SK-N-SH (cell line): Measurements from ENCODE around the gene CBFA2T2. TPM values are rescaled to one million over a fixed set of nuclear protein-coding genes. Genes with fewer than 3 reads are reported as not detected.
A peak's percentile ranks its signal among the peaks of the same experiment; 100 is the strongest.

Experiments
- CTCF ChIA-PET: fragments of 300-600, 350-600 bp; formaldehyde crosslinking; extraction: SDS; loops from one replicate; lab custom pipeline; 2021; lab: Yijun Ruan, JAX
- POLR2A ChIA-PET: fragments of 350-600 bp; sonication (Branson Sonifier 250); formaldehyde crosslinking; extraction: SDS; loops from one replicate; lab custom pipeline; 2020; ENCODE audit warnings: antibody characterized with exemption, inconsistent platforms; lab: Yijun Ruan, JAX
- DNase-seq: peaks from one replicate; pipeline ENCODE4 v3.0.0; 2012
- H2AFZ ChIP-seq: fragments of 200-600 bp; sonication (generic); 2 replicates; pipeline ENCODE4 v1.8.1; 2016; ENCODE audit warnings: antibody characterized with exemption, mild to moderate bottlenecking, low read depth
- H3F3A ChIP-seq: fragments of 200-600 bp; sonication (generic); replicated peaks from 2 replicates; pipeline ENCODE3; 2016; ENCODE audit warnings: antibody characterized with exemption, mild to moderate bottlenecking; ENCODE audit not compliant: insufficient read depth
- H3K27ac ChIP-seq, 2 experiments: fragments of 200-500 bp in 1 of 2; fragments of 200-600 bp in 1 of 2; sonication (Bioruptor generic) in 1 of 2; sonication (generic), shearing (Covaris generic) in 1 of 2; 2 replicates each; pipeline versions ENCODE4 v1.5.1 to v1.6.1; 2014 to 2016; ENCODE audit warnings: low read depth in 2 of 2, inconsistent platforms in 1 of 2, low read length in 1 of 2, mild to moderate bottlenecking in 1 of 2, mixed read lengths in 1 of 2
- H3K27me3 ChIP-seq: fragments of 200-600 bp; sonication (generic), shearing (Covaris generic); 2 replicates; pipeline ENCODE4 v1.6.1; 2016; ENCODE audit warnings: mixed run types; ENCODE audit not compliant: insufficient read depth
- H3K36me3 ChIP-seq, 2 experiments: fragments of 200-500 bp in 1 of 2; fragments of 200-600 bp in 1 of 2; sonication (Bioruptor generic) in 1 of 2; sonication (generic) in 1 of 2; replicated peaks in 1 of 2; 2 replicates each; pipeline versions ENCODE3 to v1.5.1; 2014 to 2016; ENCODE audit warnings: low read length in 1 of 2, mild to moderate bottlenecking in 1 of 2; ENCODE audit not compliant: insufficient read depth in 2 of 2, control insufficient read depth in 1 of 2
- H3K4me1 ChIP-seq, 2 experiments: fragments of 200-500 bp in 1 of 2; fragments of 200-600 bp in 1 of 2; sonication (Bioruptor generic) in 1 of 2; sonication (generic), shearing (Covaris generic) in 1 of 2; 2 replicates each; pipeline versions ENCODE4 v1.5.1 to v1.6.1; 2014 to 2016; ENCODE audit warnings: low read depth in 1 of 2, low read length in 1 of 2, mixed run types in 1 of 2; ENCODE audit not compliant: insufficient read depth in 2 of 2, control insufficient read depth in 1 of 2
- H3K4me2 ChIP-seq: fragments of 200-600 bp; sonication (generic), shearing (Covaris generic); 2 replicates; pipeline ENCODE4 v1.6.1; 2017; ENCODE audit warnings: mixed run types
- H3K4me3 ChIP-seq, 2 experiments: fragments of 200-500 bp in 1 of 2; fragments of 200-600 bp in 1 of 2; sonication (Bioruptor generic) in 1 of 2; sonication (generic), shearing (Covaris generic) in 1 of 2; 2 replicates each; pipeline versions ENCODE4 v1.5.1 to v1.8.1; 2014 to 2016; ENCODE audit warnings: low read depth in 2 of 2, inconsistent platforms in 1 of 2, low read length in 1 of 2, mild to moderate bottlenecking in 1 of 2, mixed read lengths in 1 of 2, moderate library complexity in 1 of 2
- H3K79me2 ChIP-seq: fragments of 200-600 bp; sonication (generic); 2 replicates; pipeline ENCODE4 v1.8.1; 2017; ENCODE audit warnings: mild to moderate bottlenecking; ENCODE audit not compliant: insufficient read depth
- H3K9ac ChIP-seq: fragments of 200-600 bp; sonication (generic); 2 replicates; pipeline ENCODE4 v1.6.1; 2017; ENCODE audit warnings: mixed run types
- H3K9me2 ChIP-seq: fragments of 200-600 bp; sonication (generic); 2 replicates; pipeline ENCODE4 v1.6.1; 2017; ENCODE audit warnings: mixed run types
- H3K9me3 ChIP-seq: fragments of 200-600 bp; sonication (generic); 2 replicates; pipeline ENCODE4 v1.6.1; 2017; ENCODE audit warnings: mixed run types, mild to moderate bottlenecking, moderate library complexity
- H4K20me1 ChIP-seq: fragments of 200-600 bp; sonication (generic); 2 replicates; pipeline ENCODE4 v1.6.1; 2017; ENCODE audit warnings: mild to moderate bottlenecking, mixed run types; ENCODE audit not compliant: insufficient read depth
- CHD2 ChIP-seq: fragments of 150-350 bp; IDR thresholded peaks from 2 replicates; pipeline ENCODE4 v1.6.1; 2018; ENCODE audit warnings: low read length; ENCODE audit not compliant: partially characterized antibody
- EP300 ChIP-seq, 2 experiments: IDR thresholded peaks; 2 replicates each; pipeline versions ENCODE4 v1.4.0 to v1.6.1; 2012; ENCODE audit warnings: borderline replicate concordance in 1 of 2, low read depth in 1 of 2, low read length in 1 of 2
- EZH2phosphoT487 ChIP-seq: fragments of 200-600 bp; sonication (generic); IDR thresholded peaks from 2 replicates; pipeline ENCODE4 v1.6.1; 2017; ENCODE audit warnings: low read depth, mixed run types, mild to moderate bottlenecking, antibody characterized with exemption, moderate library complexity, borderline replicate concordance
- FOXJ3 ChIP-seq: sonication (generic); formaldehyde crosslinking; IDR thresholded peaks from 2 replicates; pipeline ENCODE4 v1.5.1; 2020; ENCODE audit warnings: mild to moderate bottlenecking, missing genetic modification reagents
- GABPA ChIP-seq: IDR thresholded peaks from 2 replicates; pipeline ENCODE4 v1.4.0; 2012; ENCODE audit warnings: low read depth, mild to moderate bottlenecking
- MEF2A ChIP-seq: IDR thresholded peaks from 2 replicates; pipeline ENCODE4 v1.4.0; 2012; ENCODE audit warnings: low read depth, borderline replicate concordance
- NFIC ChIP-seq: IDR thresholded peaks from 2 replicates; pipeline ENCODE4 v1.4.0; 2012; ENCODE audit warnings: borderline replicate concordance
- NRF1 ChIP-seq: IDR thresholded peaks from 2 replicates; pipeline ENCODE4 v1.6.1; 2012; ENCODE audit warnings: low read depth, mild to moderate bottlenecking, low read length
- RCOR1 ChIP-seq: fragments of 150-350 bp; IDR thresholded peaks from 2 replicates; pipeline ENCODE4 v1.6.1; 2017; ENCODE audit warnings: antibody characterized with exemption, low read length
- SIN3A ChIP-seq: IDR thresholded peaks from 2 replicates; pipeline ENCODE4 v1.6.1; 2012; ENCODE audit warnings: low read depth, mild to moderate bottlenecking, low read length, moderate library complexity, borderline replicate concordance
- SMC3 ChIP-seq: IDR thresholded peaks from 2 replicates; pipeline ENCODE4 v1.6.1; 2012; ENCODE audit warnings: low read depth, low read length, improper control_type of control experiment
- TAF1 ChIP-seq: IDR thresholded peaks from 2 replicates; pipeline ENCODE4 v1.6.1; 2012; ENCODE audit warnings: low read depth, mild to moderate bottlenecking, low read length, moderate library complexity, borderline replicate concordance
- TCF12 ChIP-seq: IDR thresholded peaks from 2 replicates; pipeline ENCODE4 v1.4.0; 2012
- WGBS: methylation state at CpG from one replicate; pipeline ENCODE4 v1.1.6; 2017; ENCODE audit warnings: low lambda C conversion rate; 5-methylcytosine and 5-hydroxymethylcytosine counted together
- polyA plus RNA-seq, 3 experiments: library from polyadenylated mRNA; depleted of rRNA; stranded (reverse); fragments of >200 nt; gene quantifications; 2 replicates each; pipeline ENCODE4 v1.2.3, GENCODE V29; 2012
- TF ChIP-seq, protein P1 (sequence below): IDR thresholded peaks from 2 replicates; pipeline ENCODE4; 2012
- TF ChIP-seq, protein P2 (sequence below): IDR thresholded peaks from 2 replicates; pipeline ENCODE4 v1.4.0; 2012; ENCODE audit warnings: low read depth, borderline replicate concordance
- TF ChIP-seq, protein P3 (sequence below): fragments of 150-350 bp; IDR thresholded peaks from 2 replicates; pipeline ENCODE4 v1.6.1; 2017; ENCODE audit warnings: antibody characterized with exemption, low read length, low read depth, borderline replicate concordance
- TF ChIP-seq, protein P4 (sequence below): fragments of 150-350 bp; IDR thresholded peaks from 2 replicates; pipeline ENCODE4 v1.6.1; 2016; ENCODE audit warnings: mild to moderate bottlenecking, low read depth, low read length

The CBFA2T2 gene
- polyA plus RNA-seq, 1 of the 3 experiments (the other 2 are of a cell fraction) = 11.0 TPM

DNA sequence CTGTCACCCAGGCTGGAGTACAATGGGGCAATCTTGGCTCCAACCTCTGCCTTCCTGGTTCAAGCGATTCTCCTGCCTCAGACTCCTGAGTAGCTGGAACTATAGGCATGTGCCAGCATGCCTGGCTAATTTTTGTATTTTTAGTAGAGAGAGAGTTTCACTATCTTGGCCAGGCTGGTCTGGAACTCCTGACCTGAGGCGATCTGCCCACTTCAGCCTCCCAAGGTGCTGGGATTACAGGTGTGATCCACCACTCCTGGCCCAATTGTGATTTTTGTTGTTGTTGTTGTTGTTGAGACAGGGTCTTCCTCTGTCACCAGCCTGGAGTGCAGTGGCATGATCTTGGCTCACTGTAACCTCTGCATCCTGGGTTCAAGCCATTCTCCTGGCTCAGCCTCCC is 69.3 kb downstream of the CBFA2T2 start:
- no peaks in the 10 kb centered on the region for H3K27me3 ChIP-seq
- H3K27ac ChIP-seq = no peak overlapping the region
- peaks cover 7 to 8% of the 10 kb centered on the region in 2 experiments for H3K4me1 ChIP-seq
- TF ChIP-seq, protein P1, sequence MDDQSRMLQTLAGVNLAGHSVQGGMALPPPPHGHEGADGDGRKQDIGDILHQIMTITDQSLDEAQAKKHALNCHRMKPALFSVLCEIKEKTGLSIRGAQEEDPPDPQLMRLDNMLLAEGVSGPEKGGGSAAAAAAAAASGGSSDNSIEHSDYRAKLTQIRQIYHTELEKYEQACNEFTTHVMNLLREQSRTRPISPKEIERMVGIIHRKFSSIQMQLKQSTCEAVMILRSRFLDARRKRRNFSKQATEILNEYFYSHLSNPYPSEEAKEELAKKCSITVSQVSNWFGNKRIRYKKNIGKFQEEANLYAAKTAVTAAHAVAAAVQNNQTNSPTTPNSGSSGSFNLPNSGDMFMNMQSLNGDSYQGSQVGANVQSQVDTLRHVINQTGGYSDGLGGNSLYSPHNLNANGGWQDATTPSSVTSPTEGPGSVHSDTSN = no peak
- TF ChIP-seq SMC3 = no peak
- TF ChIP-seq, protein P2, sequence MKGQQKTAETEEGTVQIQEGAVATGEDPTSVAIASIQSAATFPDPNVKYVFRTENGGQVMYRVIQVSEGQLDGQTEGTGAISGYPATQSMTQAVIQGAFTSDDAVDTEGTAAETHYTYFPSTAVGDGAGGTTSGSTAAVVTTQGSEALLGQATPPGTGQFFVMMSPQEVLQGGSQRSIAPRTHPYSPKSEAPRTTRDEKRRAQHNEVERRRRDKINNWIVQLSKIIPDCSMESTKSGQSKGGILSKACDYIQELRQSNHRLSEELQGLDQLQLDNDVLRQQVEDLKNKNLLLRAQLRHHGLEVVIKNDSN = no peak
- TF ChIP-seq EP300 (IDR thresholded peaks at IDR 0.05; ENCODE audit: borderline replicate concordance in 1 of 2, low read depth in 1 of 2, low read length in 1 of 2) = no peak
- no peak for TF ChIP-seq EZH2phosphoT487
- TF ChIP-seq NFIC = no peak
- TF ChIP-seq NRF1 = no peak
- no peak for TF ChIP-seq MEF2A
- peaks cover 0 to 11% of the 10 kb centered on the region in 2 experiments for H3K36me3 ChIP-seq
- no peaks in the 10 kb centered on the region for H3K9me2 ChIP-seq
- H4K20me1 ChIP-seq = peaks cover 10% of the 10 kb centered on the region; the same call in 1 of the 2 replicates
- no peaks in the 10 kb centered on the region for H3K9me3 ChIP-seq
- no peak for DNase-seq
- CTCF ChIA-PET = interaction anchor here (1.4 to 2.2 kb wide), 2 partner anchors 94 to 102 kb away, joined by 7 to 8 read pairs; no protein-coding TSS in a partner anchor
- no peak overlapping the region for H3K4me3 ChIP-seq
- 93% methylated on average over 2 of the region's 2 CpGs for WGBS
- POLR2A ChIA-PET = no interaction called here
- H3F3A ChIP-seq = peaks cover 34% of the 10 kb centered on the region
- no peak overlapping the region for H2AFZ ChIP-seq
- H3K9ac ChIP-seq = no peak overlapping the region
- H3K79me2 ChIP-seq = peaks cover 7% of the 10 kb centered on the region; the same call in 1 of the 2 replicates
- H3K4me2 ChIP-seq = no peak overlapping the region

DNA sequence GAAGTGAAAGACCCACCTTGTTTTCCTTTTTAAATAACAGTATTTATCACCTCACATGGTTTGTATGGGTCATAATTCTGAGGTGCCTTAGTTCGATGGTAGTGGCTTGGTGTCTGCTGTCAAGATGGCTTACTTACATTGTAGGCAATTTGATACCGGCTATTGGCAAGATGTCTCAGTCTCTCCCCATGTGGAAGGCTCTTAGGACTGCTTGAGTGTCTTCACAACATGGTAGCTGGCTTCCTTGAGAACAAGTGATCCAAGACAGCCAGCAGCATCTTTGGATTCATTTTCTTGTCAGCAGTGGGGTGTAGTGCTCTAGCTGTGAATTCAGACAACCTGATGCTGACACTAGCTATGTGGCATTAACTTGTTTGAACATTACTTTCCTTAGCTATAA is 70.1 kb downstream of the CBFA2T2 start:
- POLR2A ChIA-PET = no interaction called here
- H3F3A ChIP-seq = peaks cover 27% of the 10 kb centered on the region

More for the DNA sequence above, 70.1 kb downstream of the CBFA2T2 start:
- Histone ChIP-seq H3K4me2 (no peak overlapping the region), H3K79me2 (peaks cover 11% of the 10 kb centered on the region; the same call in 1 of the 2 replicates), H3K27me3 (no peaks in the 10 kb centered on the region), H3K4me3 (no peak overlapping the region), H3K4me1 (peaks cover 6 to 8% of the 10 kb centered on the region in 2 experiments), H4K20me1 (peaks cover 10% of the 10 kb centered on the region; the same call in 1 of the 2 replicates), H3K9me3 (no peaks in the 10 kb centered on the region), H3K36me3 (peaks cover 0 to 11% of the 10 kb centered on the region in 2 experiments), H3K27ac (peak overlapping the region in 1 of 2 experiments; percentile 11; a peak in 1 of 4 replicates), H2AFZ (no peak overlapping the region), H3K9me2 (no peaks in the 10 kb centered on the region), H3K9ac (no peak overlapping the region)
- DNase-seq = no peak
- CTCF ChIA-PET = interaction anchor here (0.6 to 4.2 kb wide), 4 partner anchors 16 to 159 kb away, joined by 3 to 24 read pairs (median 8); partner anchors contain the start of gene CDK5RAP1
- TF ChIP-seq TCF12 (no peak), GABPA (no peak), RCOR1 (no peak), EZH2phosphoT487 (no peak), CHD2 (no peak), SMC3 (no peak), TAF1 (no peak), SIN3A (no peak), FOXJ3 (CRISPR knock-in tag) (no peak)
- TF ChIP-seq, protein P1 = no peak
- TF ChIP-seq, protein P3, sequence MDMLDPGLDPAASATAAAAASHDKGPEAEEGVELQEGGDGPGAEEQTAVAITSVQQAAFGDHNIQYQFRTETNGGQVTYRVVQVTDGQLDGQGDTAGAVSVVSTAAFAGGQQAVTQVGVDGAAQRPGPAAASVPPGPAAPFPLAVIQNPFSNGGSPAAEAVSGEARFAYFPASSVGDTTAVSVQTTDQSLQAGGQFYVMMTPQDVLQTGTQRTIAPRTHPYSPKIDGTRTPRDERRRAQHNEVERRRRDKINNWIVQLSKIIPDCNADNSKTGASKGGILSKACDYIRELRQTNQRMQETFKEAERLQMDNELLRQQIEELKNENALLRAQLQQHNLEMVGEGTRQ = no peak
- TF ChIP-seq, protein P4, sequence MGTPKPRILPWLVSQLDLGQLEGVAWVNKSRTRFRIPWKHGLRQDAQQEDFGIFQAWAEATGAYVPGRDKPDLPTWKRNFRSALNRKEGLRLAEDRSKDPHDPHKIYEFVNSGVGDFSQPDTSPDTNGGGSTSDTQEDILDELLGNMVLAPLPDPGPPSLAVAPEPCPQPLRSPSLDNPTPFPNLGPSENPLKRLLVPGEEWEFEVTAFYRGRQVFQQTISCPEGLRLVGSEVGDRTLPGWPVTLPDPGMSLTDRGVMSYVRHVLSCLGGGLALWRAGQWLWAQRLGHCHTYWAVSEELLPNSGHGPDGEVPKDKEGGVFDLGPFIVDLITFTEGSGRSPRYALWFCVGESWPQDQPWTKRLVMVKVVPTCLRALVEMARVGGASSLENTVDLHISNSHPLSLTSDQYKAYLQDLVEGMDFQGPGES = no peak
- TF ChIP-seq, protein P2 = no peak
- 96% methylated on average over 2 of the region's 2 CpGs for WGBS
